Neural crest cell (in vitro differentiated cells): Measurements from ENCODE around the gene TPM2. TPM values are rescaled to one million over a fixed set of nuclear protein-coding genes. Genes with fewer than 3 reads are reported as not detected.

Experiments
- DNase-seq: peaks from one replicate; pipeline ENCODE4 v3.0.0; 2021; ENCODE audit warnings: low read depth, mixed read lengths, low spot score
- H3K27ac Mint-ChIP-seq: one replicate; pipeline ENCODE4 v1.8.0; 2021; ENCODE audit warnings: mild to moderate bottlenecking, mixed read lengths; ENCODE audit not compliant: unreplicated experiment
- H3K27me3 Mint-ChIP-seq: 2 replicates; pipeline ENCODE4 v1.8.0; 2021; ENCODE audit warnings: low read depth, mild to moderate bottlenecking, mixed read lengths
- H3K36me3 Mint-ChIP-seq: 2 replicates; pipeline ENCODE4 v1.8.0; 2021; ENCODE audit warnings: low read depth, mild to moderate bottlenecking, mixed read lengths
- H3K4me1 Mint-ChIP-seq: 2 replicates; pipeline ENCODE4 v1.8.0; 2021; ENCODE audit warnings: mixed read lengths
- H3K4me3 Mint-ChIP-seq: one replicate; pipeline ENCODE4 v1.8.0; 2021; ENCODE audit warnings: mild to moderate bottlenecking, mixed read lengths
- H3K9me3 Mint-ChIP-seq: 2 replicates; pipeline ENCODE4 v1.8.0; 2021; ENCODE audit warnings: mixed read lengths
- total RNA-seq: library from RNA; stranded (reverse); gene quantifications from 2 replicates; pipeline ENCODE4 v1.2.1, GENCODE V29; 2021
- TF ChIP-seq, protein P1 (sequence below): fragments of 200-600 bp; sonication (generic); conservative IDR thresholded peaks from 2 replicates; pipeline ENCODE4 v1.5.0; 2021; ENCODE audit warnings: antibody characterized with exemption, mild to moderate bottlenecking

Gene TPM2
- total RNA-seq, 1 donor from 2014 or later: 159 TPM

DNA sequence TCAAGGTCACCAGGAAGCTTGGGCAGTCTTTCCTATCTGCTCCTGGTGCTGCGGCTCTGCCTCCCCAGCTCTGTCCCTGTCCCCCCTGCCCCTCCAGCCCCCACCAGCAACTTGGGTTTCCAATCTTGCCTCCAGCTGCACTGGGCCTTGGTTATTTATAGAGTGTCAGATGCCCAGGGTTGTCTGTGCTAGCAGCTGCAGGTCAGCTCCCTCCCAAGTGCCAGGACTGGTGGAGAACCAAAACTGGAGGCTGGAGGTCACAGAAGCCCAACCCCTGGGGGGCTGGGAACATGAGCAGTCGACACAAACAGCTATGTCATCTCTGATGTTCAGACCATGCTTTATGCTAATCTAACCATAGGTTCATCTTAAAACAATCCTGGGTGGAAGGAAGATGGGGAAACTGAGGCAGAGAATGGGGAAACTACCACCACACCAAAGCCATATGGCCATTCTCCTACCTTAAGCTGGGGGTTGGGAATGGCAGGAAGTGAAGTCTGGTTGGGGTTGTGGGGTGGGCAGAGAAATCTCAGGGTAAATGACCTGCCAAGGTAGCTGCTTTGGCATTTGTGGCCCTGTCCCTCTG, 1.7 kb downstream of the TPM2 start:
- H3K4me1 Mint-ChIP-seq: peaks cover 44% of the 10 kb centered on the region
- peaks cover 3% of the 10 kb centered on the region for H3K36me3 Mint-ChIP-seq
- no peaks in the 10 kb centered on the region for H3K27me3 Mint-ChIP-seq
- TF ChIP-seq, protein P1, sequence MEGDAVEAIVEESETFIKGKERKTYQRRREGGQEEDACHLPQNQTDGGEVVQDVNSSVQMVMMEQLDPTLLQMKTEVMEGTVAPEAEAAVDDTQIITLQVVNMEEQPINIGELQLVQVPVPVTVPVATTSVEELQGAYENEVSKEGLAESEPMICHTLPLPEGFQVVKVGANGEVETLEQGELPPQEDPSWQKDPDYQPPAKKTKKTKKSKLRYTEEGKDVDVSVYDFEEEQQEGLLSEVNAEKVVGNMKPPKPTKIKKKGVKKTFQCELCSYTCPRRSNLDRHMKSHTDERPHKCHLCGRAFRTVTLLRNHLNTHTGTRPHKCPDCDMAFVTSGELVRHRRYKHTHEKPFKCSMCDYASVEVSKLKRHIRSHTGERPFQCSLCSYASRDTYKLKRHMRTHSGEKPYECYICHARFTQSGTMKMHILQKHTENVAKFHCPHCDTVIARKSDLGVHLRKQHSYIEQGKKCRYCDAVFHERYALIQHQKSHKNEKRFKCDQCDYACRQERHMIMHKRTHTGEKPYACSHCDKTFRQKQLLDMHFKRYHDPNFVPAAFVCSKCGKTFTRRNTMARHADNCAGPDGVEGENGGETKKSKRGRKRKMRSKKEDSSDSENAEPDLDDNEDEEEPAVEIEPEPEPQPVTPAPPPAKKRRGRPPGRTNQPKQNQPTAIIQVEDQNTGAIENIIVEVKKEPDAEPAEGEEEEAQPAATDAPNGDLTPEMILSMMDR: no peak
- peak overlapping the region; percentile 90 for H3K4me3 Mint-ChIP-seq
- no peaks in the 10 kb centered on the region for H3K9me3 Mint-ChIP-seq
- no peak overlapping the region for H3K27ac Mint-ChIP-seq
- no peak for DNase-seq

DNA sequence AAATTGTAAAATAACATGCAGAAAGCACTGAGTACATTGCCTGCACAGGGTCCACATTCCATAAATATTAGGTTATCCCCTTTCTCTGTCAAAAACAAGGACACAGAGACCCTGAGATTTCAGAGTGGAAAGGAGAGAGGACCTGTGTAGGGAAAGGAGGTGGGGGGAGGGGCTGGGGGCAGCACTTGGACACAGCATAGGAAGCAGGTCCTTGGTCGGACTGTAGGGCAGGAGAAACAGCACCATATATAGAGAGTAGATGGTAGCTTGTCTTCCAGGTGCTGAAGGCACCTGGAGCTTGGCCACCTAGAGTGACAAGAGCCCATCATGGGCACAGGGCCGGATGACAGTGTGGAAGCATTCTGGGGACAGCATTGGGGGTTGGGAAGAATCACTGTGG, 2.4 kb downstream of the TPM2 start:
- Mint-ChIP-seq H3K36me3 (peaks cover 9% of the 10 kb centered on the region), H3K4me3 (peak overlapping the region; percentile 87), H3K4me1 (peaks cover 44% of the 10 kb centered on the region), H3K27ac (no peak overlapping the region), H3K27me3 (no peaks in the 10 kb centered on the region), H3K9me3 (no peaks in the 10 kb centered on the region)
- TF ChIP-seq, protein P1: no peak
- DNase-seq: no peak

DNA sequence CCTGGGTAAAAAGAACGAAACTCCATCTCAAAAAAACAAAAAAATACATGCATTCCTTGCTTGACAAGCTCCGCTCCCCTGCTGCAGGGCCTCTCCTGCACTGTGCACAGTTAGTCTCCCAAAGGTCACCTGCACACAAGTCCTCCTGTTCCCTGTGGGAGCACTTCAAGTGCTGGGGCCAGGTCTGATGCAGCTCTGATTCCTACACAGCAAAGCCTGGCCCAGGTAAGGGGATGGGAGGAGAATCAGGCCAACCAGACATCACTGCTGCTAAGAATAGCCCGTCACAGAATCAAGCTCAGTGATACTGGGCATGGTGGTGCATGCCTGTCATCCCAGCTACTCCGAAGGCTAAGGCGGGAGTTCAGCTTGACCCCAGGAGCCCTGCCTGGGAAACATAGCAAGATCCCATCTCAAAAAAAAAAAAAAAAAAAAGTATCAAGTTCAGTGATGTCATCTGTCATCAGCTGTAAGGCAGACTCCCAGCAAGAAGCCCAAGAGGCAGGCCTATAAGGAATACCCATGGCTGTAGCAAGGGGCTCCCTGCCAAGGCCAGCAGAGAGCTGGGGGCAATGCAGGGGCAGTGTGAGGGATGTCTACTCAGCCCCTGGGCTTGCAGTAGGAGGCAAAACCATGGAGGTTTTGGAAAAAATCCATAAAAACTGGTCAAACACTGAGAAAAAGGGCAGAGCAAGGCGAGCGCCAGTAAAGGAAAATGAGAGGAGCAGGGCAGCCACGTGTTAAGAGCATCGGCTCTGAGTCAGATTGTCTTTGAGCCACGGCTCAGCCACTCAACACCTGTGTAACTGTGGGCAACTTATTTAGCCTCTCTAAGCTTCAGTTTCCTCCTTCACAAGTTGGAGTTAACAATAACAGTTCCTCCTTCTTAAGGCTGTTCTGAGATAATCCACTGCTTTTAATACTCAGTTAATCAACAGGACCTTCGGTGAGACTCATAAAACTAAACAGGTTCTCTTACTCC, 3.2 kb downstream of the TPM2 start:
- Mint-ChIP-seq H3K4me3 (peak overlapping the region; percentile 87), H3K4me1 (peaks cover 38% of the 10 kb centered on the region), H3K9me3 (no peaks in the 10 kb centered on the region)

DNA sequence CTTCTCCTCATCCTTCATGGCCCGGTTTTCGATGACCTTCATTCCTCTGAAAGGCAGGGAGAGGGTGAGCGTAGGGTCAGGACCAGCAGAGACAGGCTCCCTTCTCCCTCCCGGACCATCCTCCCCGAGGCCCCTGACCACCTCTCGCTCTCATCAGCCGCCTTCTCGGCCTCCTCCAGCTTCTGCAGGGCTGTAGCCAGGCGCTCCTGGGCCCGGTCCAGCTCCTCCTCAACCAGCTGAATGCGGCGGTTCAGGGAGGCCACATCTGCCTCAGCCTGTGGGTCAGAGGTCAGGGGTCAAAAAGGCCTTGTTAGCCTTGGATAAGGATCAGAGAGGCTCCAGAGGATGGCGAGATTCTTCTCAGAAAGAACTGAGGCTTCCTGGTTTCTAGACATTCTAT, 4.2 kb downstream of the TPM2 start:
- DNase-seq: no peak
- H3K27ac Mint-ChIP-seq: peak overlapping the region; percentile 35
- H3K27me3 Mint-ChIP-seq: no peaks in the 10 kb centered on the region
- H3K36me3 Mint-ChIP-seq: peaks cover 9% of the 10 kb centered on the region
- H3K9me3 Mint-ChIP-seq: no peaks in the 10 kb centered on the region
- TF ChIP-seq, protein P1: no peak
- H3K4me1 Mint-ChIP-seq: peaks cover 39% of the 10 kb centered on the region
- no peak overlapping the region for H3K4me3 Mint-ChIP-seq

More for the DNA sequence above, 3.2 kb downstream of the TPM2 start:
- no peak for DNase-seq
- TF ChIP-seq, protein P1: no peak
- H3K27me3 Mint-ChIP-seq: no peaks in the 10 kb centered on the region
- peaks cover 9% of the 10 kb centered on the region for H3K36me3 Mint-ChIP-seq
- H3K27ac Mint-ChIP-seq: no peak overlapping the region

DNA sequence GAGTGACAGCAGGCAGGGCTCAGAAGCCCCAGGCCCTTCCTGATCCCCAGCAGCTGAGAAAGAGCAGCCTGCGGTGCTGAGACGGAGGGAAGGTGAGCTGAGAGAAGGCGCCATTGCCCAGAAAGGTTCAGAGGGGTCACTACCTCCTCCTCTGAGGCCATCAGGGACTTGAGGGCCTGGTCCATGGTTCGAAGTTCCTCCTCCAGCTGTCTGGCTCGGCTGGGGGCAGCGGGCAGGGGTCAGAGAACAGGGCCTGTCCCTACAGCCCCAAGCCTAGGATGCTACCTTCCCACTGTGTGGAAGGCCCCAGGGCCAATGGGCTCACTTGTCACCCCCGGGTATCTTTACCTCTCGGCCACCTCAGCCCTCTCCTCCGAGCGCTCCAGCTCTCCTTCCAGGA, 4.8 kb downstream of the TPM2 start:
- no peak for DNase-seq
- H3K4me1 Mint-ChIP-seq: peaks cover 39% of the 10 kb centered on the region
- no peak overlapping the region for H3K27ac Mint-ChIP-seq
- H3K36me3 Mint-ChIP-seq: peaks cover 9% of the 10 kb centered on the region
- H3K4me3 Mint-ChIP-seq: no peak overlapping the region
- H3K9me3 Mint-ChIP-seq: no peaks in the 10 kb centered on the region
- H3K27me3 Mint-ChIP-seq: no peaks in the 10 kb centered on the region
- TF ChIP-seq, protein P1: no peak
